ENCODE results near the gene GPX6. TPM values are rescaled to one million over a fixed set of nuclear protein-coding genes. Genes with fewer than 3 reads are reported as not detected.
A peak's percentile ranks its signal among the peaks of the same experiment; 100 is the strongest.

Gene GPX6
- total and polyA plus RNA-seq, 4 donors, result 1.1 TPM; not detected in 3

DNA sequence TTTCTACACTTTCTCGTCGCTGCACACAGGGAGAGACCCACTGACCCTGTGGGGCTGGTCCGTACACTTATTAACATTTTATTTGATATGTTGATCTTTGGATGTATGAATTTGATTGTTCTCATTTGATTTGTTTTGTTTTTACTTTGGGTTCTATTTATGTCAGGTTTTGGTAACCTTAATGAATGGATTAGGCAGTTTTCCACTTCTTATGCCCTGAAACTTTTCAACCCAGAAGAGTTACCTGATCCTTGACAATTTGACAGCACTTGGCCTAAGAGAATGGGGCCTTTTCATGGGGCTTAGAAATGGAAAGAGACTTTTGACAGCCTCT lies 23.6 kb downstream of the GPX6 start:
- no peak for ATAC-seq (ENCODE audit: insufficient read depth, low FRiP score)
- Histone ChIP-seq H3K9me3 (ENCODE audit: control insufficient read depth in 4 of 4, insufficient read depth in 3 of 4, low read length in 3 of 4) (no peaks in the 10 kb centered on the region), H3K9ac (ENCODE audit: insufficient read depth in 1 of 2, low read length in 2 of 2) (no peak overlapping the region), H3K4me3 (no peak overlapping the region), H3K27ac (ENCODE audit: low read depth in 1 of 2, low read length in 1 of 2) (no peak overlapping the region), H3K36me3 (ENCODE audit: control insufficient read depth in 4 of 4, insufficient read depth in 4 of 4, low read length in 4 of 4) (no peaks in the 10 kb centered on the region), H3K27me3 (ENCODE audit: control insufficient read depth in 3 of 3, insufficient read depth in 3 of 3, low read length in 2 of 3) (peaks cover 0 to 3% (median 0%) of the 10 kb centered on the region in 3 donors), H3K4me1 (ENCODE audit: control insufficient read depth in 5 of 5, insufficient read depth in 5 of 5, low read length in 5 of 5) (peaks cover 0 to 4% (median 3%) of the 10 kb centered on the region in 5 donors)
- no peak for DNase-seq
- 52 to 58% methylated on average over 3 of the region's 3 CpGs for WGBS, 2 donors
- TF ChIP-seq, protein P1, sequence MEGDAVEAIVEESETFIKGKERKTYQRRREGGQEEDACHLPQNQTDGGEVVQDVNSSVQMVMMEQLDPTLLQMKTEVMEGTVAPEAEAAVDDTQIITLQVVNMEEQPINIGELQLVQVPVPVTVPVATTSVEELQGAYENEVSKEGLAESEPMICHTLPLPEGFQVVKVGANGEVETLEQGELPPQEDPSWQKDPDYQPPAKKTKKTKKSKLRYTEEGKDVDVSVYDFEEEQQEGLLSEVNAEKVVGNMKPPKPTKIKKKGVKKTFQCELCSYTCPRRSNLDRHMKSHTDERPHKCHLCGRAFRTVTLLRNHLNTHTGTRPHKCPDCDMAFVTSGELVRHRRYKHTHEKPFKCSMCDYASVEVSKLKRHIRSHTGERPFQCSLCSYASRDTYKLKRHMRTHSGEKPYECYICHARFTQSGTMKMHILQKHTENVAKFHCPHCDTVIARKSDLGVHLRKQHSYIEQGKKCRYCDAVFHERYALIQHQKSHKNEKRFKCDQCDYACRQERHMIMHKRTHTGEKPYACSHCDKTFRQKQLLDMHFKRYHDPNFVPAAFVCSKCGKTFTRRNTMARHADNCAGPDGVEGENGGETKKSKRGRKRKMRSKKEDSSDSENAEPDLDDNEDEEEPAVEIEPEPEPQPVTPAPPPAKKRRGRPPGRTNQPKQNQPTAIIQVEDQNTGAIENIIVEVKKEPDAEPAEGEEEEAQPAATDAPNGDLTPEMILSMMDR (IDR thresholded peaks at IDR 0.05; ENCODE audit: control extremely low read depth, extremely low read depth), result no peak

DNA sequence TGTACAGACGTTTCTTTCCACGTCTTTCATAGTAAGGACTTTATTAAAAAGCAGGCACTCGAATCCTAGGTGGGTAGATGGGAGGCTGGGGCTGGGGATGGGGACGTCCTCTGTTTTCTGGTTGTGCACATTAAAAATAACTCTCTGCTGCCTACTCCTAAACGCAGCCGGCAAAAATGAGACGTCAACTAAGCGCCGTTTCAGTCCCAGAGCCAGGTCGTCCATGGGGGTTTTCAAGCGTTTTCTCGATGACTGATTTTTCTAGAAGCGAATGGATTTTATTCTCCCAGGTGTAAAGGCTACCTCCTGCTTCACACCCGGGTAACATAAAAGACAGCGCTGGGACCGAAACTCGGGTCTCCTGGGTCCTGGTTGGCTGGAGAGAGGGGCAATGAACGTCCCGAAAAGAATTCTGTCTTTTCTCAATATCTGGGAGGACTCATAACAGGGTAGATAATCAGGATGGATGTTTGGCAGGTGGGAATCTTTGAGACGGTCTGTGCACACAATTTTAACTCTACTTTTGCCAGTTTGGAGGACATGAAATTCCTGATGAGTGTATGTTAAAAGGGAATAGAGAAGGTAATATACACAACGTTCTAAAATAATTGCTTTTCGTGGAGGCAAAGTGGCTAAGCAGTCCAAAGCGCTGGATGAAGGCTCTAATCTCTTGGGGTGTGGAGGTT lies 25.2 kb downstream of the GPX6 start:
- no peak overlapping the region for H3K27ac ChIP-seq (ENCODE audit: low read depth in 1 of 2, low read length in 1 of 2)
- H3K27me3 ChIP-seq (ENCODE audit: control insufficient read depth in 3 of 3, insufficient read depth in 3 of 3, low read length in 2 of 3), result peaks cover 0 to 3% (median 0%) of the 10 kb centered on the region in 3 donors
- H3K9ac ChIP-seq (ENCODE audit: insufficient read depth in 1 of 2, low read length in 2 of 2), result peak overlapping the region; percentile 77 to 82
- H3K9me3 ChIP-seq (ENCODE audit: control insufficient read depth in 4 of 4, insufficient read depth in 3 of 4, low read length in 3 of 4), result peaks cover 0 to 1% (median 0%) of the 10 kb centered on the region in 4 donors
- peak; percentile 55 to 81 (median 67) for DNase-seq
- H3K36me3 ChIP-seq (ENCODE audit: control insufficient read depth in 4 of 4, insufficient read depth in 4 of 4, low read length in 4 of 4), result no peaks in the 10 kb centered on the region
- H3K4me1 ChIP-seq (ENCODE audit: control insufficient read depth in 5 of 5, insufficient read depth in 5 of 5, low read length in 5 of 5), result peaks cover 0 to 4% (median 3%) of the 10 kb centered on the region in 5 donors
- no peak overlapping the region for H3K4me3 ChIP-seq
- ATAC-seq (ENCODE audit: insufficient read depth, low FRiP score), result peak; percentile 8
- TF ChIP-seq, protein P1 (IDR thresholded peaks at IDR 0.05; ENCODE audit: control extremely low read depth, extremely low read depth), result no peak
- WGBS, 2 donors, result 10 to 11% methylated on average over 23 of the region's 23 CpGs

DNA sequence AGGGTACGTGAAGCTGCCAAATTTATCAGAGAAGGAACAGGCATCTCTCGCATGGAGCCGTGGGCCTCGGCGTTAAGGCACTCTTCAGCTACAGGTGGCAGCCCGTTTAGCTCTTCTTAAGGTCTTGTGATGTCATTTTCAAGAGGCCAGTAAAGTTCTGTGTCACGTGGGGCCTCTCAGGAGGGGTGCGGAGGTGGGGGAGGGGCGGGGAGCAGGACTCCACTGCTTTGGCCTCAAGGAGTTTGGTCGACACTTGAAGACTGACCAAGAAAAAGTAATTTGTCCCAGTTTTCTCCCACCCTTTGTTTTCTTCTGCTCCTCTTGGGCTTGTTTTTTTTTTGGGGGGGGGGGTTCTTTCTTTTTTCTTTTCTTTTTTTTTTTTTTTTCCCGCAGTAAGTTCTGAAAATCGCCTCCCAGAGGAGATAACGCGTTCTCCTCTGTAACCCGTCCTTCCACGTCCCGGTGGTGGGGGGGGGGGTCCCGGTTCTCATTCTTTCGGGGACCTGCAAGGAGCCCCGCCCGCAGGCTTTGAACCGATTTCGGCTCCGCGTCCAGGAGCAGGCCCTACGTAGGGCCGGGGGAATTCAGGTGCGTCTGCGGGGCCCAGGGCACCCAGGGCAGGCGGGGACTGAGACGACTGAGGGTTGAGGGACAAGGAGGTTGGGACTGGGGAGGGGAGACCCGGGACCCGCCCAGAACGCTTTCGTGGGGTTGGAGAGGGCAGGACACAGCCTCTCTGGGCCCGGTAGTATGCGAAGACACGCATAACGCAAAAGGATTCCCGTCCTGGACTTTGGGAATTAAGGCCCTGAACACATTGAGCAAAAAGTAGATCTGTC lies 26.0 kb downstream of the GPX6 start:
- peak; percentile 91 for ATAC-seq (ENCODE audit: insufficient read depth, low FRiP score)

More for the DNA sequence above, 26.0 kb downstream of the GPX6 start:
- H3K9ac ChIP-seq (ENCODE audit: insufficient read depth in 1 of 2, low read length in 2 of 2), result peak overlapping the region; percentile 77 to 82
- peaks cover 0 to 4% (median 3%) of the 10 kb centered on the region in 5 donors for H3K4me1 ChIP-seq (ENCODE audit: control insufficient read depth in 5 of 5, insufficient read depth in 5 of 5, low read length in 5 of 5)
- H3K4me3 ChIP-seq, result no peak overlapping the region
- peak overlapping the region in 1 of 2 donors; percentile 27 for H3K27ac ChIP-seq (ENCODE audit: low read depth in 1 of 2, low read length in 1 of 2)
- TF ChIP-seq, protein P1 (IDR thresholded peaks at IDR 0.05; ENCODE audit: control extremely low read depth, extremely low read depth), result no peak
- peak; percentile 80 to 87 (median 86) for DNase-seq
- WGBS, 2 donors, result 2% methylated on average over 40 of the region's 40 CpGs
- H3K9me3 ChIP-seq (ENCODE audit: control insufficient read depth in 4 of 4, insufficient read depth in 3 of 4, low read length in 3 of 4), result peaks cover 0 to 1% (median 0%) of the 10 kb centered on the region in 4 donors
- H3K27me3 ChIP-seq (ENCODE audit: control insufficient read depth in 3 of 3, insufficient read depth in 3 of 3, low read length in 2 of 3), result peaks cover 0 to 3% (median 0%) of the 10 kb centered on the region in 3 donors
- no peaks in the 10 kb centered on the region for H3K36me3 ChIP-seq (ENCODE audit: control insufficient read depth in 4 of 4, insufficient read depth in 4 of 4, low read length in 4 of 4)
